ENCODE data around the gene UST.
"Not testable (repeated sequence)": the region's sequence is repeated elsewhere in the genome, so short reads cannot be mapped to it uniquely, and the experiment has no call there.

Gene UST

DNA sequence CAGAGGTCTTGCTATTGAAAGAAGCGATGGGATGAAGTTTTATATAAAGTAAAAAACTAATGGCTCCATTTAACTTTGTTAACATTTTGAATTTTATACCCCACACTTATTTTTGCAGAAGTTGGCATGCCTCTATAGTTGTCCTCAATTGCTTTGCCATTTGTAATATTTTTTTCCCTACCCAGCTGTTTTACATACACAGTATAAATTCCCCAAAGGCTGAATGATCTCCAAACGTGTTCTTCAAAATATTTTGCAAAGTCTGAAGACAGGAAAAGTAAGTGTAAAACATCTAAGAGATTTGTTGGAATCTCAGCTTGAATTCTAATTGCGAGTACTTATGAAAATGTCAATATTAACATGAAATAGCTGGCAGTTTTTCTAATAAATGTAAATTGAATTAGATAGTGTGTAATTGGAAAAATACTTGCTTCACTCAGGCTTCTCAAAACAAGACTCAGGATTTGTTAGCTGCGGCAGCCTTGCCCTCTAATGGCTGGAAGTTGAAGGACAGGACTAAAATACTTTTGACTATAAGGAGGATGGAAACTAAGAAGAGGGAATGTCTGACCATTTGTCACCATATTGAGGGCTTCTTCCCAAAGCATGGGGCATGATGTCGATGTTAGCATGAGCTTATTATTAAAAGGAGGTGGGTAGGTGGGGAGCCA is 226.8 kb downstream of the UST start:
- DNase-seq (ENCODE audit: low spot score) = peak; percentile 11

DNA sequence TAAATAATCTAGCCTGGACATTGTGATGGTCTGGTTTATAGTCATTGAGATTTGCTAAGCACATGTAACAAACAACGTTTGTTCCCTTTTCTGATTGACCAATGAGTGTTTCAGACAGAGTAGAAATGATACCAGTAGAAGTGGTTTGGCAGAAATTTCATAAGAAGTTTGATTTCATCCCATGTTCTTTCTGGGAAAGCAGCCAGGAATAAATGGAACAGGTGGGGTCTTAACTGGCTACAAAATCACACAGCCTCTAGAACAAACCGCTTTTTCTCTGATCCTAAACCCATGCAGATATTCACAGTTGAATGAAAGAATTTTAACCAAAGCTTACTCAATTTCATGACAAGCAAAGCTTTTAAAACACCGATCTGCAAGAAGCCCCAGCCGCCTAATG is 227.5 kb downstream of the UST start:
- no peak for DNase-seq (ENCODE audit: low spot score)

DNA sequence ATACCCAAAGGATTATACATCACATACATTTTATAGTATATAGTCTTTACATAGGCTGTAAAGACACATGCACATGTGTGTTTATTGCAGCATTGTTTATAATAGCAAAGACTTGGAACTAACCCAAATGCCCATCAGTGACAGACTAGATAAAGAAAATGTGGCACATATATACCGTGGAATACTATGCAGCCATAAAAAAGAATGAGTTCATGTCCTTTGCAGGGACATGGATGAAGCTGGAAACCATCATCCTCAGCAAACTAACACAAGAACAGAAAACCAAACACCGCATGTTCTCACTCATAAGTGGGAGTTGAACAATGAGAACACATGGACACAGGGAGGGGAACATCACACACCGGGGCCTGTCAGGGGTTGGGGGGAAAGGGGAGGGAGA is 231.5 kb downstream of the UST start:
- DNase-seq (ENCODE audit: low spot score) = not testable (repeated sequence)

DNA sequence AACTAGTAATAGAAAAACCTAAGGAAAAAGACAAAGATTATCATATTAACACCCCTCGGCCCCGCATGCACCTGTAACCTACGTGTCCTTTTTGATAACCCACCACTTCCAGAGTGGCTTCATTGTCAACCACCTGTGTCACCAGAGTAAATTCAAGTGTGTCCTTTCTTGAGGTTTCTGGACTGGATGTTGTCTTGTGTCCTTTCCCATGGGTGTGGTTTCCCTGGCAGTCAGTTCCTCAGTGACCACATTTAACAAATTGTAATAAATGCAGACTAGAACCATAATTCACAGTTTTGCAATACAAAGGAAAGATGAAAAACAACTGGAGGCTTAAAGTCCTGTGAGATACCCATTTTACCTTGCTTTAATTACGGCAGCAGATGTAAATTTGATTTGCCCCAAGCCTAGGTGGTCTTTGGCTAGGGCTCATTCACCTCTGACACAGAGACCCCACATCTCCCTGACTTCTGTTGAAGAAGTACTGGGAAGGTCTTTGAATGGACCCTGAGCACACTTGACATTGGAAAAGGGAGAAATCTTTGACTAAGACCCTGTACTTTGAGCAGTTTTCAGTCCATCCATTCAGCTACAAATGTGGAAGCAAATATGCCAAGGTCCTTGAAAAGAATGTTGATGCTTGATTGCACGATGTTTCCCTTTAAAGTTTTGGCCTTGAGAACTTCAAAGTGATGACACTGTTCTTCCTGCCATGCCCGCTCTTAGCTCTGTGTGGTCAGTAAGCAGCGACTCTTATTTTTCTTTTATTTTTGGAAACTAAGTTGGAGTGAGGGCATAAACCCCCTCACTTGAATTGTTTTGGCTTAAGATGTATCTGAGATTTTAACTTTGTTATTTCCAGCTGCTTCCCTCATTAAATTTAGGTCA is 232.4 kb downstream of the UST start:
- DNase-seq (ENCODE audit: low spot score) = no peak

DNA sequence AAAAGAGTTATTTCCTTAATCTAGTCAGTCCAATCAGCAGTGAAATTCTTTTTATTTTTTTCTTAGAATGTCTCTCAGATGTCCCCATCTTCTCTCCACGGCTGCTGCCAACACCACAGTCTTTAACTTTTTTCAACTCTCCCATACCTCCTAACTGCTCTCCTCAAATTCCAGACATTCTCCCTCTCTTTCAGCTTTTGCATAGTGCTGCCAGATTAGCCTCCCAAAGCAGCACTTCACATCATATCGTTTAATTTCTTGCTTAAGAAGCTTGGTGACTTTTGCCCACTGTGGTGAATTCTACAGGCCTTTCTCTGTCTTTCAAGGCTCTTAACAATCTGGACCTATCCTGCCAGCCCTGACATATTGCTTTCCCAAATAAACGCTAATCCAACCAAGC is 233.4 kb downstream of the UST start:
- DNase-seq (ENCODE audit: low spot score) = no peak

DNA sequence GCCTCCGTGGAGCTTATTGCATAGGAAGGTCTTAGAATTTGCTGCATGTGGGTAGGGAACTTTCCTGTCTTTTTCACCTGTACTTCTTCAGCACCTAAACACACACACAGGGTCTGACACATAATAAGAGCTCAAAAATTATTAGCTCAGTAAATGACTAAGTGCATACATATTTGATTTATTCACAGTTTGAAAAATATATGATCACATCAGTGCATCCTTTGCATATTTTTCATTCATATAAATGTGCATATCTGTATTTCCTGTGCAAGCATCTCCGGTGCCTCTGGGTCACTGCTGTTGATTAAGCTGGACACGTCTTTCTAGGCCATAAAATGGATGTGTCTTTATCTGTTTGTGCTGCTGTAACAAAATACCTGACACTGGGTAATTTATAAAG is 234.7 kb downstream of the UST start:
- no peak for DNase-seq (ENCODE audit: low spot score)

DNA sequence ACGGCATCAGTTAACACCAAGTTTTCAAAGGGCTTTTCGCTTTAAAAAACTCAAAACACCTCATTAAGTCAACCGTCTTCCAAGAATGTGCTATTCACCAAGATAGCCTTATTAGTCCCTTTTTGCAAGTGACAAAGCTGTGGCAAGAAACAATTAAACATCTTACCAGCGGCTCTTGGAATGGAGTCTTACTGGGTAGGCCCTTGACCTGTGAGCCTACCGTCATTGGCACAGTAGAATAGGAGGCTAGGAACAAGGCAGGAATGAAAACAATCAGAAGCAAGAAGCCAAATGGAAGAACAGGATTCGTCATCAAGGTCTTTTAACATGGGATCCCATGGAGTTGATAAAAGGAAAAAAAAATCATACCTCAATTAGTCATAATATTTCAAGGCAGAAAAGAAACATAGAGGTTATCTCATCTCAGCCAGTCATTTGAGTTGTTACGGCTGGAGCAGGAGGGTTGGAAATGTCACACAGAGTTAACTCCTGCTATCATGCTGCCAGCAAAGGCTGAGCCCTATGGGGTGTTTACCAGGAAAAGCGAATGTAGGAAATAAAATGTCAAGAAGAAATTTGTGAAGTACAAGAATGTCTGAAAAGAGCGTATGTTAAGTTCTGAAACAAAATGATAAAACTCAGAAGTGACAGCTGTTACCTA is 236.4 kb downstream of the UST start:
- DNase-seq (ENCODE audit: low spot score) = no peak

DNA sequence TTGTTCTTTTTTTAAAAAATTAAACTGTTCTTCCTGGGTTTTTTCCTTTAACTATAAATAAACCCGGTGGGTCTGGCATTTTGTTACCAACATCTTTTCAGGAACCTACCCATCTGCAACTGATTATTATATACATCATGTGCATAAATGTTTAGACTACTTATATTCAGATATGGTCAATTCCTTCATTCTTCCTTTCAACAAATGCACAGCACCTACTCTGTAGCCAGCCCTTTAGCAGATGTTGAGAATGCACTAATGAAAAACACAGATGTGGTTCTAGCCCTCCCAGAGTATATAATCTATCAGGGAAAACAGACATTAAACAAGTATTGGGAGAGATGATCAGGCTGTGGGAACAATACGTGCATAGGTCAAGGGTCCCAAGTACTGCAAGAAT is 237.1 kb downstream of the UST start:
- no peak for DNase-seq (ENCODE audit: low spot score)

DNA sequence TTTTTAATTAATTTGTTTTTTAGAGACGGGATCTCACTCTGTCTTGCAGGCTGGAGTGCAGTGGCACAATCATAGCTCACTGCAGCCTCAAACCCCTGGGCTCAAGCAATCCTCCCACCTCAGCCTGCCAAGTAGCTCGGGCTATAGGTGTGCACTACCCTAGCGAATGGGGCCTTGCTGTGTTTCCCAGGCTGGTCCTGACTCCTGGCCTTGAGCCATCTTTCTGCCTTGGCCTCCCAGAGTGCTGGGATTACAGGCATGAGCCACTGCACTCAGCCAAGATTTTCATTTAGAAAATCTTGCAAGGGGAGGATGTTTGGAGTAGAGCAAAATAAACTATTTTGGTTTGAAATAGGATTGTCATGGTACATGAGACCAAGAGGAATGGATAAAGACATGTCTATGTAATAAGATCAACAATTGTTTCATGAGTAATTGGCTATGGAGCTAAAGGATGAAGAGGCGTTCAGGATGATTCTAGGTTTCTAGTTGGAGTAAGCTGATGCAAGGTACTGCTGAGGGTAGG is 237.8 kb downstream of the UST start:
- DNase-seq (ENCODE audit: low spot score) = no peak

DNA sequence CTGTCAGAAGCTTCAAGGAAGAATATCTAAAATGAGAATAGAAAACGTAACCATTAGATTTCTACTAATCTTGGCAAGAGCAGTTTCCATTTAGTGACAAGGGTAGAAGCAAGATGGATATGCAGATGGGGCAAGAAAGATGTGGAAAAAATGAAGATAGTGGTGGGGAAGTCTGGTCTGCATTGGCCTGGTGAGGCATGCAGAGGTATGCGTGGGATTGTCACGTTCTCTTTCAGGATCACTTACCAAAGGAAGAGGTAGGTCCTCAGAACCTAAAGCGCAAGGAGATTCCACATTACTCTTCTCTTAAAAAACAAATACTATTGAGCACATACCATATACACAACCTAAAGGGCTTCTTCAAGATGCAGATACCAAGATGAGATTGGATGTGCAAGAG is 238.7 kb downstream of the UST start:
- no peak for DNase-seq (ENCODE audit: low spot score)

DNA sequence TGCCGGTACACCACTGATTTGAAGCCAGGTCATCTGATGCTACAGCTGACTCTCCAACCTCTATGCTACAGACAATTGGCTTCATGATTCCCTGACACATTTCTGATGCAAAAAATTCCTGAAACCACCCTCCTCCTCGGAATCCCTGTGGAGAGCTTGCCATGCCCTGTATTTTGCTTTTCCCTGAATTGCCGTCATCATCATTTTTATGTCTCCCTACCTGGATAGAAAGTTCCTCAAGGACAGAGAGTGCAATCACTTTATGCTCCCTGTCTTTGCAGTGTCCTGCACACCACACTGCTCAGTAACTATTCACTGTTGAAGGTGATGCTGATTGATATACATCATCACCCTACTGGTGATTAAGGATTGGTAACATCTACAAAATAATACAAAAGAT is 239.8 kb downstream of the UST start:
- no peak for DNase-seq (ENCODE audit: low spot score)

DNA sequence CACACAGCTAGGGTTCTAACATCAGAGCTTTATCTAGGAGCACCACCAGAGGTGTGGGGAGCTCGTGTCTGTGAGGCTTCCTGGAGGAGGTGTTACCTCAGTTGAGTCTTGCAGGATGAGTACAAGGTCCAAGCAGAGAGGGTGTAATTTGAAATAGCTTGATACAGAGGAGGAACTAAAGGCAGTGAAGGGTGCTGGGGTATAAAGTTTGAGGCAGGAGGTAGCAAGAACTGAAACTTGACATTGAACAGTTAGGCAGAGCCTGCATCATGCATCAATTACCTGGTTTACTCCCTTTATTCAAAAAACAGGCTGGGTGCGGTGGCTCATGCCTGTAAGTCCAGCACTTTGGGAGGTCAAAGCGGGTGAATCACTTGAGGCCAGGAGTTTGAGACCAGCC is 241.2 kb downstream of the UST start:
- DNase-seq (ENCODE audit: low spot score) = no peak

DNA sequence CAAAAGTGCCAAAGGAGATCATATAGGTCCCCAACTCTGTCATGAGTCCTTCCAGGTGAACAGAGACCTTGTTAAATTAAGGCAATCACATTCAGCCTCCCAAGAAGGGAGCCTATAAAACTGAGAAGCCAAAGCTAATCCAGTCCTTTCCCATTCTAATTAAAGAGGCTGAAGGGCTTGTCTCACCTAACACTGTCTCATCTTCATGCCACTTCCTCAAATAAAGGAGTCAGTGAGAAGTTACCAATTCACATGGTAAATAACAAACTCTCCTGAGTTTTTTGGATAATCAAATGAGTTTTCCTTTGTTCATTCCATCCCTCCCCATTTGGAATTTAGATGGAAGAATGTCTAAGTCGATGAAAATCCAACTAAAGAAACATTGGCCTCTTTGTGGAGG is 242.8 kb downstream of the UST start:
- DNase-seq (ENCODE audit: low spot score) = no peak

DNA sequence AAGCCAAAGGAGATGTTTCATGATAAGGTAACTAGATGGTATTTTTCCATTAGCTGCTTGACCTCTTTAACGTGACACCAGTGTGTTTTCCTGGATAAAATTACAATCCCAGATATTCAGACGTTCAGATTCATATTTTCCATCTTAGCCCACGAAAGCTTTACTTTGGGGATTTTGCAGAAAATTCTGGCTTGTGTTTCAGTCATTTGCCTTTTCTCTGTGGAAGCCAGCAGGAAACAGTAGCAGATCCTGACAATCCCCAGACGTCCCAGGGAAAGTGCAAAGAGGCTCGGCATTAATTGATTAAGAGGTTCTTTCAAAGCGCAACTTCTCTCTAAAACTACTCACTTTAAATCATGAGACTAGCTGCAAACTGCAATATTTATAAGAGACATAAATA is 243.6 kb downstream of the UST start:
- DNase-seq (ENCODE audit: low spot score) = no peak

DNA sequence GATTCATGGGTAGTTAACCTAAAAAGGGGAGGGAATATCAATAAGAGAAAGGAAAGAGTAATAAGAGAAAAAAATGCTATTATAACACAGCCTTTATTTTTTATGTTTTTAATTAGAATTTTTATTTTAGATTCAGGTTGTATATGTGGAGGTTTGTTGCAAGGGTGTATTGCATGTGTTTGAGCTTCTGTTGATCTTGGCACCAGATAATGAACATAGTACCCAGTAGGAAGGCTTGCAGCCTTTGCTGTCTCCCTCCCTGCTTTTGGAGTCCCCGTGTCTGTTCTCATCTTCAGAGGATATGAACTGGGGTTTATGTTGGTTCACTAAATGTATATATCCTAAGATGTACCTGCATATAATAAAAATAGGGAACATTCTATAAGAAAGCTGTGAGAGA is 250.0 kb downstream of the UST start:
- no peak for DNase-seq (ENCODE audit: low spot score)

DNA sequence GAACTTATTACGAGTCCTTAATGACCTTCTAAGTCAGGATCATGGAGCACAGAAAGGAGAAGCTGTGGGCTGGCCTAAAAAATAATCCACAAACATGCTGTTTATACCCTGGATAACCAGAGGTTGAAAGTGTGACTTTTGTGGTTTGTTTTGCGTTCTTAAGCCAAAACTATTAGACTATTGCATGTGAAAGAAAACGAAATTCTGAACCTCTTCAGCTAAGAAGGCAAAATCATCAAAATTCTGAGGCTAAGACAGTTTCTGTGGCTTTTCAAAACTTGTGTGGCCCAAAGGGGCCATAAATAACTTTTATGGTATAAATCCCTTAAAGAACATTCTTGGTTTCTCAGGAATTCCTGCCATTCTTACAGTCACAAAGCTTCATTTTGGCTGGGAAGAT is 251.0 kb downstream of the UST start:
- no peak for DNase-seq (ENCODE audit: low spot score)

DNA sequence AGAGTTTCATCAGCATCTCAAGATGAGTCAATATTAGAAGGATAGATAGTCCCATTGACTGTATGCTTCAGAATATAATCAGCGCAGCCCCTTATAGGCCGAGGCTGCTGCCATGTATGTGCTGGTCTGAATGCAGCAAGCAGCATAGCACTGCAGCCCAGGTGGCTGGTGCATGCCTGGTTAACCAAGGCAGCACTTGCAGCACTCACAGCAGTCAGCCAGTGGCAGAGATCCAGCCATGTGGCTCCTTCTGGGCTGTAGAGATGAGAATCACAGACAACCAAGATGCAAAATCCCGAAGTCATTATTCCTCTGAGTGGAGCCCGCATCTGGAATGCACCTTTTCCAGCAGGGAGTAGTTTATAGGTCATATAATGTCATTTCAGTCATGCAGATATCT is 251.9 kb downstream of the UST start:
- DNase-seq (ENCODE audit: low spot score) = no peak

DNA sequence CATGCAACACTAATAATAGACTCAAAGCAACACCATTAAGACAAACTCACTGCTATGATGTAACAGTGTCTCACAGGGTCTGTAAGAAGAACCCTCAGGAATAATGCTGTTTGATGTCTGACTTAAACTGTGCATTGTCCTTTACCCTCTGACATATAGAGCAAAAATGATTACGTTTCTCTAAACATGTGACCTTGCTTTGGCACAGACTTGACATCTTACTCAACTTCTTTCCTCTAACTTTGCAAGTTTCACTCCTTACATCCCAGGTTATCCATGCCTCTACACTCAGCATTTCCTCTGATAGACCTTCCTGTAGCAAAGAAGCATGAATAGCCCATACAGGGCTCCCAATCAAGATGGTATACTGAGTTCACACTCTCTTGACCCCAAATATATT is 252.7 kb downstream of the UST start:
- no peak for DNase-seq (ENCODE audit: low spot score)

DNA sequence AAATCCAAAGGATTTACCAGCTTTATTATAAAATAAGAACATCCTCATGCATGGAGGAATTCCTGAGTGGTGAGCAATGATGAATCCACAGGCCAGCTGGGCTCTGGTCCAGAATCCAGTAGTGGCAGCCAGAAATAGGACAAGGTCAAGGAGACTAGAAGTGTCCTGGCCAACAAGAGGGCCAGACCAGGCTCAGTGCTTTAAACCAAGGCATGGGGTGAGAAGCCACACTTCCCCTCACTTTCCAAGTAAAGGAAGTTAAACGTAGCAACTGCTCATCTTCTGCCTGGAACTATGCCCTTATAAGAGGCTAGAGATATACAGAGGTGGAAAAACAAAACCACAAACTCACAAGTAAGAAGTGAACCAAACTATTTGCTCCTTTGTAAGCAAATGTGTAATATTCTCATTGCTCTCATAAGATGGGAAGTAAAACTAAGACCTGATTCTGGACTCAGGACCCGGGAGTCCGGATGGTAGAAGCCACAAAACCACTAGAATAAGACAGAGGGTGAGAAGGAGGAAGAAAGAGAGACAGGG is 253.2 kb downstream of the UST start:
- no peak for DNase-seq (ENCODE audit: low spot score)

DNA sequence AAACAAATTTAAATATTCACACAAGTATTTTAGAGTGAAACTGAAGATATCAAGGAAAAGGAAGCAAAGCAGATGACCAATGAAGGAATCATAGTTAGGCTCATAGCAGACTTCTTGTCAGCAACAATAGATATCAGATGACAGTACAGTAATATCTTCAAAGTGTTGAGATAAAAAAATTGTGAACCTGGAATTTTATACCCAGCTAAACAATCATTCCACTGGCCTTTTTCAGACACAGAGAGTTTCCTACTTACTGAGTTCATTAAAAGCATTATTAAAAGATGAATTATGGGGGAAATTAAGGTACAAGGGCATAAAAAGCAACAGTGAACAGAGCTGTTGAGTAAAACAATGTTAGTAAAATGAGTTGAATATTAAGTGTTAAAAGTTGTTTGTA is 254.6 kb downstream of the UST start:
- no peak for DNase-seq (ENCODE audit: low spot score)

DNA sequence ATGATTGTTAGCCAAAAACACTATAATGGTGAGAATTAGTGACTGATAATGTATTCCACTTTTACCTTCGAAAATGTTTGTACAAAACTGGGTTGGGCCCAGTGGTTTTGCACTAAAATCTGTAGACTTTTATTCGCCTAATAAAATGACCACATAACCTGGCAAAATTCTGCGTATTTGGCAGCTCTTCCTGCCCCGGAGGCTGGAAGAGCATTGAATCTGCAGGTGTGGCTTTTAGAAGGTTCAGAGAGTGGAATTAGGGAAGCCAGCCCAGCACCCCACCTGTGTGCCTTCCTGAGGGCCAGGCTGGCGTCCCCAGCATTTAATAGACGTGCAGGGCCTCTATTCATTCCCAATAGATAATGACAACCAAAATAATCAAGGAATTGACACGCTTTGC is 256.7 kb downstream of the UST start:
- DNase-seq (ENCODE audit: low spot score) = no peak

DNA sequence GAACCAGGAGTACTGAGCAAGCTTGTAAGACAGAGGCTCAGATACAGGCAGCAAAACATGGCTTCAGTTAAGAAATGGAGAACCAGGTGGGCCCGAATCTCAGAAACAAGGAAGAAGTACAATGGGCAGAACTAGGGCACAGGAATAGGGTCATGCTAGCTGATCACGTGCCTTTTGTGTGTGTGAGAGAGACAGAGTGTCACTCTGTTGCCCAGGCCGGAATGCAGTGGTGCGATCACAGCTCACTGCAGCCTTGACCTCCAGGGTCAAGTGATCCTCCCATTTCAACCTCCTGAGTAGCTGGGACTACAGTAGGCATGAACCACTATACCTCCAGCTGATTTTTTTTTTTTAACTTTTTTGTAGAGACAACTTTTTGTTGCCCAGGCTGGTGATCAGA is 257.8 kb downstream of the UST start:
- no peak for DNase-seq (ENCODE audit: low spot score)

DNA sequence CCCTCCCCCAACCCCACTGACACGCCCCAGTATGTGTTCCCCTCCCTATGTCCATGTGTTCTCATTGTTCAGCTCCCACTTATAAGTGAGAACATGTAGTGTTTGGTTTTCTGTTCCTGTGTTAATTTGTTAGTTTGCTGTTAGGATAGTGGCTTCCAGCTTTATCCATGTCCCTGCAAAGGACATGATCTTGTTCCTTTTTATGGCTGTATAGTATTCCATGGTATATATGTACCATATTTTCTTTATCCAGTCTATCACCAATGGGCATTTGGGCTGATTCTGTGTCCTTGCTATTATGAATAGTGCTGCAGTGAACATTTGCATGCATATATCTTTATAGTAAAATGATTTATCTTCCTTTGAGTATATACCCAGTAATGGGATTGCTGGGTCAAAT is 259.4 kb downstream of the UST start:
- not testable (repeated sequence) for DNase-seq (ENCODE audit: low spot score)

All from COLO829 (cell line).